ENCODE measurements around the gene INO80E.

The INO80E gene

GRCh38 chr16:30046178-30046577, 50.1 kb downstream of the INO80E start:
- TF ChIP-seq ZNF70 (CRISPR knock-in tag; IDR thresholded peaks at IDR 0.05), result no peak
- no peak for TF ChIP-seq ISL1 (CRISPR knock-in tag; IDR thresholded peaks at IDR 0.05)
- TF ChIP-seq ARNTL (CRISPR knock-in tag; IDR thresholded peaks at IDR 0.05; ENCODE audit: borderline replicate concordance, low read depth), result no peak
- no peak for TF ChIP-seq ZFP30 (CRISPR knock-in tag; IDR thresholded peaks at IDR 0.05)
- no peak for TF ChIP-seq ZNF8 (CRISPR knock-in tag; IDR thresholded peaks at IDR 0.05)
- no peak for ATAC-seq

- TF ChIP-seq ZC3H10 (CRISPR knock-in tag; IDR thresholded peaks at IDR 0.05) (no peak), GLIS3 (CRISPR knock-in tag; IDR thresholded peaks at IDR 0.05) (no peak), POU6F1 (CRISPR knock-in tag; IDR thresholded peaks at IDR 0.05; ENCODE audit: borderline replicate concordance, low read depth) (no peak), PATZ1 (CRISPR knock-in tag; IDR thresholded peaks at IDR 0.05; ENCODE audit: borderline replicate concordance) (no peak), TSHZ2 (CRISPR knock-in tag; IDR thresholded peaks at IDR 0.05) (no peak), OSR1 (CRISPR knock-in tag; IDR thresholded peaks at IDR 0.05) (no peak), BACH2 (CRISPR knock-in tag; IDR thresholded peaks at IDR 0.05; ENCODE audit: borderline replicate concordance) (no peak), PPARA (CRISPR knock-in tag; IDR thresholded peaks at IDR 0.05; ENCODE audit: borderline replicate concordance) (no peak), ESRRG (CRISPR knock-in tag; IDR thresholded peaks at IDR 0.05) (no peak), ARNTL (CRISPR knock-in tag; IDR thresholded peaks at IDR 0.05; ENCODE audit: borderline replicate concordance, low read depth) (no peak), ZFP3 (CRISPR knock-in tag; IDR thresholded peaks at IDR 0.05) (no peak), TOX (CRISPR knock-in tag; IDR thresholded peaks at IDR 0.05; ENCODE audit: borderline replicate concordance) (no peak), TCF4 (CRISPR knock-in tag; IDR thresholded peaks at IDR 0.05; ENCODE audit: borderline replicate concordance) (no peak)
- TF ChIP-seq, protein P1, sequence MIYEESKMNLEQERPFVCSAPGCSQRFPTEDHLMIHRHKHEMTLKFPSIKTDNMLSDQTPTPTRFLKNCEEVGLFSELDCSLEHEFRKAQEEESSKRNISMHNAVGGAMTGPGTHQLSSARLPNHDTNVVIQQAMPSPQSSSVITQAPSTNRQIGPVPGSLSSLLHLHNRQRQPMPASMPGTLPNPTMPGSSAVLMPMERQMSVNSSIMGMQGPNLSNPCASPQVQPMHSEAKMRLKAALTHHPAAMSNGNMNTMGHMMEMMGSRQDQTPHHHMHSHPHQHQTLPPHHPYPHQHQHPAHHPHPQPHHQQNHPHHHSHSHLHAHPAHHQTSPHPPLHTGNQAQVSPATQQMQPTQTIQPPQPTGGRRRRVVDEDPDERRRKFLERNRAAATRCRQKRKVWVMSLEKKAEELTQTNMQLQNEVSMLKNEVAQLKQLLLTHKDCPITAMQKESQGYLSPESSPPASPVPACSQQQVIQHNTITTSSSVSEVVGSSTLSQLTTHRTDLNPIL (CRISPR knock-in tag; IDR thresholded peaks at IDR 0.05; ENCODE audit: low read depth), result no peak
- TF ChIP-seq, protein P2, sequence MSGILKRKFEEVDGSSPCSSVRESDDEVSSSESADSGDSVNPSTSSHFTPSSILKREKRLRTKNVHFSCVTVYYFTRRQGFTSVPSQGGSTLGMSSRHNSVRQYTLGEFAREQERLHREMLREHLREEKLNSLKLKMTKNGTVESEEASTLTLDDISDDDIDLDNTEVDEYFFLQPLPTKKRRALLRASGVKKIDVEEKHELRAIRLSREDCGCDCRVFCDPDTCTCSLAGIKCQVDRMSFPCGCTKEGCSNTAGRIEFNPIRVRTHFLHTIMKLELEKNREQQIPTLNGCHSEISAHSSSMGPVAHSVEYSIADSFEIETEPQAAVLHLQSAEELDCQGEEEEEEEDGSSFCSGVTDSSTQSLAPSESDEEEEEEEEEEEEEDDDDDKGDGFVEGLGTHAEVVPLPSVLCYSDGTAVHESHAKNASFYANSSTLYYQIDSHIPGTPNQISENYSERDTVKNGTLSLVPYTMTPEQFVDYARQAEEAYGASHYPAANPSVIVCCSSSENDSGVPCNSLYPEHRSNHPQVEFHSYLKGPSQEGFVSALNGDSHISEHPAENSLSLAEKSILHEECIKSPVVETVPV (CRISPR knock-in tag; IDR thresholded peaks at IDR 0.05), result no peak
- ATAC-seq, result no peak
Measured at GRCh38 chr16:30046588-30046987, 50.5 kb downstream of the INO80E start.

DNA sequence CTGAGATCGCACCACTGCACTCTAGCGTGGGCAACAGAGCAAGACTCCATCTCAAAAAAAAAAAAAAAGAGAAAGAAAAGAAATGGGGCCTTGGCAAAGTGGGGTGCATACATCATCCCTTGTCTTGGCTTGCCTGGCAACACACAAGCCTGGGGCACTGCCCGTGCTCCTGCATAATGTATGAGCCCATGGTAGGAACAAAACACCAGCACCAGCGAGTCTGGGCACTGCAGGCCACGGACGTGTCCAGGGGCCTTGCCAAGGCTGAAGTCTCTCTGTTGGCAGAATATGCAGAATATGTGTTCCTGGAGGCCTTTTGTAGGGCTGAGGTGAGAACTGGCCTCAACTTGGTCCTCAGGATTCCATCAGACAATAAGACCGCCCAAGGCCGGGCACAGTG, 53.8 kb downstream of the INO80E start:
- ATAC-seq, result no peak
- TF ChIP-seq ZFP3 (CRISPR knock-in tag; IDR thresholded peaks at IDR 0.05) (no peak), OSR1 (CRISPR knock-in tag; IDR thresholded peaks at IDR 0.05) (no peak), ZNF565 (CRISPR knock-in tag; conservative IDR thresholded peaks at IDR 0.05; ENCODE audit: low read depth) (no peak), RARB (CRISPR knock-in tag; IDR thresholded peaks at IDR 0.05) (no peak), ZNF70 (CRISPR knock-in tag; IDR thresholded peaks at IDR 0.05) (no peak)
